GM21360 (cell line): ENCODE measurements around the gene HS6ST2.
"Not testable (repeated sequence)": the region's sequence is repeated elsewhere in the genome, so short reads cannot be mapped to it uniquely, and the experiment has no call there.

Source experiments
- ATAC-seq: cut with Tn5 transposase; IDR thresholded peaks from one replicate; pipeline ENCODE4 v1.9.1; 2021; ENCODE audit warnings: mild to moderate bottlenecking, moderate library complexity; ENCODE audit not compliant: unreplicated experiment

The HS6ST2 gene

DNA sequence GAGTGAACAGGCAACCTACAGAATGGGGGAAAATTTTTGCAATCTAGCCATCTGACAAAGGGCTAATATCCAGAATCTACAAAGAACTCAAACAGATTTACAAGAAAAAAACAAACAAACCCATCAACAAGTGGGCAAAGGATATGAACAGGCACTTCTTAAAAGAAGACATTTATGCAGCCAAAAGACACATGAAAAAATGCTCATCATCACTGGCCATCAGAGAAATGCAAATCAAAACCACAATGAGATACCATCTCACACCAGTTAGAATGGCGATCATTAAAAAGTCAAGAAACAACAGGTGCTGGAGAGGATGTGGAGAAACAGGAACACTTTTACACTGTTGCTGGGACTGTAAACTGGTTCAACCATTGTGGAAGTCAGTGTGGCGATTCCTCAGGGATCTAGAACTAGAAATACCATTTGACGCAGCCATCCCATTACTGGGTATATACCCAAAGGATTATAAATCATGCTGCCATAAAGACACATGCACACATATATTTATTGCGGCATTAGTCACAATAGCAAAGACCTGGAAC is 13.3 kb downstream of the HS6ST2 start:
- ATAC-seq: not testable (repeated sequence)

DNA sequence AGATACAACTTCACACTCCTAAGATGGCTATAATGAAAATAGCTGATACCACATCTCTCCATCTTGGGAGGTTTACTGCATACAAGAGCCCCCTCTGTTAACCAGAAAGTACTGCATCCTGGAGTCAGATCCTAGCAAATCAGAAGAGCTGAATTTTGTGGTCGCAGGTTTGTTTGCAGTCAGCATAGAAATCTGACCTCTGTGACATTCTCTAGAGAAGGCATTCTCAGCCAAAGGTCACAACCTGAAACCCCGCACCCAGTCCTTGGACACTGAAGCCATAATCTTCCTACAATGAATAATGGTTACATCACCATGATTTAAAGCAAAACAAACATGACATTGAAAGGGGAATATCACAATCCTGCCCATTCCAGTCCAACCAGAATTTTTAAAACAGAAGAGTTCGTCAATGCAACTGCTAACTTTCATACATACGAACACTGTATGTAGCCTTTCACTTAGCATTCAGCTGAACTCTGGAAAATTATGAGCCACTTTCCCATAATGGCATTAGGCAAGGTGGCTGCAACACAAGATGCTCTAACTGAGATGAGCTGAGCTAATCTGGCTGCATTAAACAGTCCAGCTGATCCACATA is 17.6 kb downstream of the HS6ST2 start:
- ATAC-seq: no peak

DNA sequence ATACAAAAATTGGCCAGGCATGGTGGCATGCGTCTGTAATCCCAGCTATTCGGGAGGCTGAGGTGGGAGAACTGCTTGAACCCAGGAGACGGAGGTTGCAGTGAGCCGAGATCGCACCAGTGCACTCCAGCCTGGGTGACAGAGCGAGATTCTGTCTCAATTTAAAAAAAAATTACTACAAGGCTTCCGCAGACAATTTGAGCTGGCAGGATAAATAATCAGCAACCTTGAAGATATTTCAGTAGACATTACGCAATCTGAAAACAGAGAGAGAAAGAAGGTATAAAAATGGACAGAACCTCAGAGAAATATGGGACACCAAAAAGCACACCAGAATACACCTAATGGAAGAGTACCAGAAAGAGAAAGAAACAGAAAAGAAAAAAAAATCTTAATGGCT is 25.3 kb downstream of the HS6ST2 start:
- ATAC-seq: no peak

GRCh38 chrX:132924426-132924825 is 34.0 kb downstream of the HS6ST2 start:
- no peak for ATAC-seq

GRCh38 chrX:132918523-132918922 is 39.9 kb downstream of the HS6ST2 start:
- no peak for ATAC-seq

DNA sequence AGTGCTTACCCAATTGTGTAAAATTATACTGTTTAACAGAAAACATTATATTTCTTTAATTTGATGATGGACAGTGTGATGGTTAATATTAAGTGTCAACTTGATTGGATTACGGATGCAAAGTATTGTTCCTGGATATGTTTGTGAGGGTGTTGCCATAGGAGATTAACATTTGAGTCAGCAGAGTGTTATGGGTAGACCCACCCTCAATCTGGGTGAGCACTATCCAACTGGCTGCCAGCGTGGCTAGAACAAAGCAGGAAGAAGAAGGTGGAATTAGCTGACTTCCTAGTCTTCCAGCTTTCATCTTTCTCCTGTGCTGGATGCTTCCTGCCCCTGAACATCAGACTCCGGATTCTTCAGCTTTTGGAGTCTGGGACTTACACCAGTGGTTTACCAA is 42.1 kb downstream of the HS6ST2 start:
- no peak for ATAC-seq

DNA sequence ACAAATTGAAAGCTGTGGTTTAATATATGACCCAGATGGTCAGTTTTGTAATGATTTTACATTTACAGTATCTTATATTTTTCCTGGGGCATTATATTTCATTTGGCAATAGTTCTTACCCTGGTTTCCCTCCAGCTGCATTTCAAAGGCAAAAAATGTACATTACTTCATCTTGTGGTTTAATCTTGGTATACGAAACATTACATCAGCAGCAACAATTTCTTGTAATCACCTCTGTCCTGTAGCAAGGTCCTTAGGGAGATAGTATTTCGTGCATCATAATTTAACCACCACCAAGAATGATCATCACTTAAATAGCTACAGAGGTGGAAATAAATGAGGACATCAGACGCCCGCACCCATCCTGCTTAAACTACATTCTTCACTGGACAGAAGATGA is 48.8 kb downstream of the HS6ST2 start:
- no peak for ATAC-seq

DNA sequence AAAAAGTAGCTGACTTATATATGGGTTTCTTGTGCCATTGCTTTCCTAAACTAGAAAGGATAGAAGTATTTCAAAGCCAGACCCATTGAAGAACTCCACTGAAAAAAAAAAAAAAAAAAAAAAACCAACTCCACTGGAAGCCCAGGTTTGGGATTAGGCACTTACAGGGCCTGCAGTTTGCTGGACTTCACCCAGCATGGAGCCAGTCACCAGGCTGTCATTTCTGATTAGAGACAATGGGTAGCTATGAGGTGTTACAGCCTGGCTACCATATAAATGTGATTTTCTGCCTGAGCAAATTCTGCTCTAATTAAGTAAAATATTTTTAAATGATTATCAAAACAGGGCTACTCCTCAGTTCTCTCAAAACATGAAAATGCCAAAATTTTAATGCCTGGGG is 49.5 kb downstream of the HS6ST2 start:
- no peak for ATAC-seq

DNA sequence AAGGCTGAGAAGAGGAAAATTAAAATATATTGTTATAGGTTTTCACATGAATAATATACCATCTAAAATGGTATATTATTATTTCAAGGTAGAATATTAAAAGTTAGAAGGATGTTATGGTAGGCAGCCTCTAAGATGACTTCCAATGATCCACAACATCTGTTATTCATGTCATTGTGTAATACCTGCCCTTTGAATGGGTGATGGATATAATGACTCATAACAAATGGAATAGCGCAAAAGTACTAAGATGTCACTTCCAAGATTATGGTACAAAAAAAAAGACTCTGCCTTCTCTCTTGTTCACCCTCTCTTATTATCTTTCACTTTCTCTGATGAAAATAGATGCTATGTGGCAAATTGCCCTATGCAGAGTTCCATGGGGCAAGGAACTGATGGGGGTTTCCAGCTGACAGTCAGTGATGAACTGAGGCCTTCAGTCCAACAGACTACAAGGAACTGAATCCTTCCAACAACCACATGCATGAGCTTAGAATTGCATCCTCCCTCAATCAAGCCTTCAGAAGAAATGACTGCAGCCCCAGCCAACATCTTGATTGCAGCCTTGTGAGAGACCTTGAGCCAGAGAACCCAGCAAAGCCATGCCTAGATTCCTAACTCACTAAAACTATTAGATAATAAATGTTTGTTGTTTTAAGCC is 57.7 kb downstream of the HS6ST2 start:
- ATAC-seq: no peak

GRCh38 chrX:132887569-132887968 is 70.9 kb downstream of the HS6ST2 start:
- ATAC-seq: no peak

GRCh38 chrX:132883358-132883915 is 75.0 kb downstream of the HS6ST2 start:
- ATAC-seq: no peak

GRCh38 chrX:132880753-132881152 is 77.7 kb downstream of the HS6ST2 start:
- ATAC-seq: not testable (repeated sequence)

GRCh38 chrX:132877954-132878536 is 80.4 kb downstream of the HS6ST2 start:
- no peak for ATAC-seq

- no peak for ATAC-seq
These were observed 81.7 kb downstream of the HS6ST2 start for GRCh38 chrX:132876523-132877338.

- ATAC-seq: no peak
These were observed 82.5 kb downstream of the HS6ST2 start for GRCh38 chrX:132875650-132876522.

- ATAC-seq: no peak
These were observed 95.9 kb downstream of the HS6ST2 start for GRCh38 chrX:132862562-132862961.

DNA sequence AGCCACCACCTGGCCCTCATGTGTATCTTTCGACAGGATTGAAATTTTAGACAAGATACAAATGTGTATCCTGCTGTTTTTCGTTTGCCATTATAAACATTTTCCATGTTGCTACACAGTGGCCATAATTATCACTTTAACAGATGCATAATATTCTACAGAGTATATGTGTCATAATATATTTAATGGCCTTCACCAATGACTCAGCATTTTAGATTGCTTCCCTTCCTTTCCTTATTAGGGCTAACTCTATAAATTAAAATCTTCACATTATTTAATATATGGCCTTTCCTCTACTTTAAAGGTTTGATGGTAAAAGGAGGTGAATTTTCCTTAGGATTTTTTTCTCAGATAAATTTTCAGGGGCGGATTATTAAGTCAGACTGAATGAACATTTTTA is 97.4 kb downstream of the HS6ST2 start:
- no peak for ATAC-seq

DNA sequence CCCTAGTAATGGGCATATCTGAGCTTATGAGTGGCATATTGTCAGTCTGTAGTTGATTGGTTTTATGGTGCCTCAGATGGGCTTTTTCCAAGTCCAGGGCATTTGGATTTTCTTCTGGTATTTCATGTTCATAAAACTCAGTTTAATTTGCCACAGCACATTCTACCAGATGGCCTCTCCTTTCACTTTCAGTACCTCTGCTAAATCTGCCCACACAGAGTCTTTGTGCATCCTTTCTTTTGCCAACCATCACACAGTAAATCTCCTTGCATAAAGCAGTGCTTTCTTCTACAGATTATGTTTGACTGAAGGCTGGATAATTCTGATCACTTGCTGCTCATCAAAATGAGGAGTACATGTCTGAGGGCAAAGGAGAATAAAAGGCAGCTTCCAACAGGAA is 98.2 kb downstream of the HS6ST2 start:
- no peak for ATAC-seq

GRCh38 chrX:132858018-132858417 is 100.4 kb downstream of the HS6ST2 start:
- ATAC-seq: no peak

DNA sequence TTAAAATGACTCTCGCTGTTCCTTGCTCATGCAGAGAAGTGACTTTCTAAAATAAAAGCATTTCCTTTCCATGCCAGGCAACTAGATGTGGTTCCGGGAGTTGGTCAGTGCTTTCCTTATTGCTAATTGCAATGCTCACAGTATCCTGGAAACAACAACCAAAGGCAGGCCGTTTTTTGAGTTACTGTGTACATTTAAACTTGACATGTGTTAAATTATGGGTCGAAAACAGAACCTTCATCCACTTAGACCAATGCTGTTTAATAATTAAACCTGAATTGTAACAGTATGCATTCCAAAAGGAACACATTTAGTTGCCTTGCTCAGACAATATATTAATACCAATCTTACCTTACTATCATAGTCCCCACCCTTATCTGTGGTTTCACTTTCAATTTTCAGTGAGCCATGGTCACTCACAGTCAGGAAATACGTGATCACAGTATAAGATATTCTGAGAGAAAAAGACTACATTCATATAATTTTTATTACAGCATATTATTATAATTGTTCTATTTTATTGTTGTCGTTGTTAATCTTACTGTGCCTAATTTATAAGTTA is 102.6 kb downstream of the HS6ST2 start:
- ATAC-seq: no peak
